Heart left ventricle (tissue), 16 donors: ENCODE data around the gene CKB. TPM values are rescaled to one million over a fixed set of nuclear protein-coding genes. Genes with fewer than 3 reads are reported as not detected.

Source experiments
- ATAC-seq, 4 donors: fragments of 200-7000 bp; cut with Tn5 transposase; one replicate each; pipeline ENCODE4 v1.9.1; 2020 to 2022; ENCODE audit warnings: moderate library complexity in 4 of 4, mild to moderate bottlenecking in 3 of 4, moderate number of reproducible peaks in 1 of 4
- DNase-seq, 5 donors: peaks; one replicate each; pipeline ENCODE4 v3.0.0-alpha.2; 2020
- H3K27ac ChIP-seq, 12 donors: fragments of 200-600 bp; sonication (generic) in 4 of 12; one replicate each; pipeline versions ENCODE4 v1.5.0 to v1.8.0; 2016 to 2022; ENCODE audit warnings: mild to moderate bottlenecking in 2 of 12
- H3K27me3 ChIP-seq, 9 donors: fragments of 200-600 bp; sonication (generic) in 2 of 9; one replicate each; pipeline versions ENCODE4 v1.5.1 to v1.8.0; 2016 to 2022; ENCODE audit warnings: mild to moderate bottlenecking in 3 of 9
- H3K36me3 ChIP-seq, 9 donors: fragments of 200-600 bp; sonication (generic) in 2 of 9; one replicate each; pipeline versions ENCODE4 v1.5.0 to v1.8.0; 2018 to 2022; ENCODE audit warnings: mild to moderate bottlenecking in 2 of 9
- H3K4me1 ChIP-seq, 12 donors: fragments of 200-600 bp; sonication (generic) in 4 of 12; one replicate each; pipeline versions ENCODE4 v1.5.0 to v1.8.0; 2016 to 2022; ENCODE audit warnings: mild to moderate bottlenecking in 3 of 12
- H3K4me3 ChIP-seq, 12 donors: fragments of 200-600 bp; sonication (generic) in 4 of 12; one replicate each; pipeline versions ENCODE4 v1.5.0 to v1.8.0; 2017 to 2022; ENCODE audit warnings: mild to moderate bottlenecking in 9 of 12, moderate library complexity in 4 of 12
- H3K9me3 ChIP-seq, 12 donors: fragments of 200-600 bp; sonication (generic) in 4 of 12; one replicate each; pipeline versions ENCODE4 v1.5.0 to v1.8.0; 2016 to 2022; ENCODE audit warnings: mild to moderate bottlenecking in 1 of 12
- POLR2A ChIP-seq, 2 donors: fragments of 450-650 bp; IDR thresholded peaks; one replicate each; pipeline ENCODE4 v1.6.1; 2017; ENCODE audit warnings: antibody characterized with exemption in 2 of 2, mild to moderate bottlenecking in 2 of 2, moderate library complexity in 2 of 2
- WGBS, 4 donors: extraction: QIAGEN DNeasy Blood & Tissue Kit in 2 of 4; methylation state at CpG; one replicate each; pipeline versions ENCODE4 v1.1.5 to v1.1.7; 2013 to 2018; 5-methylcytosine and 5-hydroxymethylcytosine counted together
- intact Hi-C, 10 donors: fragments of 100-400 bp; cut with DNase I; formaldehyde crosslinking; loops; one replicate each; pipeline versions ENCODE4 v1.11.1 to v1.14.2; 2022
- polyA plus RNA-seq, 2 donors: library from polyadenylated mRNA; stranded (reverse); fragments of 200-250 nt; gene quantifications; one replicate each; pipeline ENCODE4 v1.2.3, GENCODE V29; 2013
- total RNA-seq, 9 donors: library from RNA; depleted of rRNA in 2 of 9; stranded (reverse); fragments of >200 nt in 2 of 9; fragmentation: NEBNext Ultra II Directional in 3 of 9; extraction: Animal tissue kit (Norgen Biotek cat#: 25700) in 3 of 9; gene quantifications; one replicate each; pipeline versions ENCODE4 v1.1.0 to v1.2.4, GENCODE V29; 2016 to 2023
- TF ChIP-seq, protein P1 (sequence below), 12 donors: fragments of 200-600 bp; sonication (generic) in 4 of 12; IDR thresholded peaks; one replicate each; pipeline versions ENCODE4 v1.5.0 to v1.8.0; 2018 to 2022; ENCODE audit warnings: antibody characterized with exemption in 12 of 12, mild to moderate bottlenecking in 5 of 12
- donor health status: ischemic (EF 13 %, LVEDD 7.1; RV severe dilation, severe dysfunction).
- donor health status: healthy with polysubstance abuse.
- donor health status: DM: no; HTN: yes; CAD: no.
- donor health status: DM: no; HTN: no; CAD: no.
- donor health status: ischemic (EF 25% LVEDD 6.9; RV normal size, moderate dysfunction).
- donor health status: ischemic (EF 25% LVEDD 5.7; RV mildly dilated, moderate dysfunction).
- donor health status: healthy.
- donor health status: DM: yes; HTN: yes; CAD: no.
- donor health status: ischemic (EF 35%, LVEDD 5.7; RV mildly dilated, moderate dysfunction).
- donor health status: nonischemic (EF 11% LVEDD 7.7; RV severe dilation, severe dysfunction).
- donor health status: DM: yes; HTN: yes; CAD: no.
- donor health status: PGD.
- donor health status: ischemic (EF 29% LVEDD 5.4; RV normal size, mild dysfunction).
- donor health status: nonischemic (EF 23%, LVEDD 6.1; RV moderate dilation, normal function).

CKB gene
- total and polyA plus RNA-seq, 11 donors = 203 to 1,105 (median 529) TPM

DNA sequence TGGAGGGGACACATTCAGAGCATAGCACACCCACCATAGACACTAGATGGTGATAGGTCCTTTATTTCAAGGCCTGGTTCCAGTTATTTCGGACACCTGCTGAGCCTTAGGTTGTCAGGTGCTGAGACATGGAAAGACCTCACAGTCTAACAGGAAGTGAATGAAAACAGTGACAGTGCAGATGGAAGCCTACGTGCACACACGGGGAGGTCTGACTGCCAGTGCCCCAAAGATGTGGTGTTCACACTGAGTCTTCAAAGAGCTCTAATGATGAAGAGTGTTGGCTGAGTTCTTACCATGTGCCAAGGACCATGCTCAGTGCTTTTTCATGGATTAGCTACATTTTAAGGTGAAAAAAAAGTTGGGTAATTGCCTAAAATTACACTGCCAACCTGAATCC lies 46.6 kb downstream of the CKB start:
- 92 to 96% (median 93%) methylated on average over 3 of the region's 3 CpGs for WGBS, 4 donors
- Histone ChIP-seq H3K27ac (no peak overlapping the region), H3K9me3 (no peaks in the 10 kb centered on the region), H3K36me3 (peaks cover 0 to 100% (median 98%) of the 10 kb centered on the region in 9 donors), H3K4me3 (no peak overlapping the region), H3K27me3 (no peaks in the 10 kb centered on the region), H3K4me1 (peaks cover 0 to 12% (median 0%) of the 10 kb centered on the region in 12 donors)
- no peak for DNase-seq
- intact Hi-C loops = no loop called here
- no peak for TF ChIP-seq POLR2A (IDR thresholded peaks at IDR 0.05)
- TF ChIP-seq, protein P1, sequence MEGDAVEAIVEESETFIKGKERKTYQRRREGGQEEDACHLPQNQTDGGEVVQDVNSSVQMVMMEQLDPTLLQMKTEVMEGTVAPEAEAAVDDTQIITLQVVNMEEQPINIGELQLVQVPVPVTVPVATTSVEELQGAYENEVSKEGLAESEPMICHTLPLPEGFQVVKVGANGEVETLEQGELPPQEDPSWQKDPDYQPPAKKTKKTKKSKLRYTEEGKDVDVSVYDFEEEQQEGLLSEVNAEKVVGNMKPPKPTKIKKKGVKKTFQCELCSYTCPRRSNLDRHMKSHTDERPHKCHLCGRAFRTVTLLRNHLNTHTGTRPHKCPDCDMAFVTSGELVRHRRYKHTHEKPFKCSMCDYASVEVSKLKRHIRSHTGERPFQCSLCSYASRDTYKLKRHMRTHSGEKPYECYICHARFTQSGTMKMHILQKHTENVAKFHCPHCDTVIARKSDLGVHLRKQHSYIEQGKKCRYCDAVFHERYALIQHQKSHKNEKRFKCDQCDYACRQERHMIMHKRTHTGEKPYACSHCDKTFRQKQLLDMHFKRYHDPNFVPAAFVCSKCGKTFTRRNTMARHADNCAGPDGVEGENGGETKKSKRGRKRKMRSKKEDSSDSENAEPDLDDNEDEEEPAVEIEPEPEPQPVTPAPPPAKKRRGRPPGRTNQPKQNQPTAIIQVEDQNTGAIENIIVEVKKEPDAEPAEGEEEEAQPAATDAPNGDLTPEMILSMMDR (IDR thresholded peaks at IDR 0.05) = no peak
- no peak for ATAC-seq

DNA sequence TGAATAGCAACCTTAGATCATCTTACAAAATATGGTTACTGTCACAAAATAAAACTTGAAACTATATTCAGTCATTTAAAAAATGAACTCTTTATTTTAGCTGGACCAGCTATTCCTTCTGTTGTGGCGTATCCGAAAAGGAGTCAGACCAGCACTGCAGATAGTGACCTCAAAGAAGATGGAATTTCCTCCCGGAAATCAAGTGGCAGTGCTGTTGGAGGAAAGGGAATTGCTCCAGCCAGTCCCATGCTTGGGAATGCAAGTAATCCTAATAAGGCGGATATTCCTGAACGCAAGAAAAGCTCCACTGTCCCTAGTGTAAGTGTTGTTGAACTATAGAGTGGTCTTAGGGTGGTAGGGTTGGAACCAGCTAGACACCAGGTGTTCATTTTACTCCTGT lies 47.7 kb downstream of the CKB start:
- DNase-seq (no peak), ATAC-seq (no peak)
- H3K36me3 ChIP-seq = peaks cover 0 to 100% (median 98%) of the 10 kb centered on the region in 9 donors
- H3K4me1 ChIP-seq = peaks cover 0 to under 1% (median 0%) of the 10 kb centered on the region in 12 donors
- H3K4me3 ChIP-seq = no peak overlapping the region
- 90 to 96% (median 91%) methylated on average over 5 of the region's 5 CpGs for WGBS, 4 donors
- H3K27me3 ChIP-seq = no peaks in the 10 kb centered on the region
- intact Hi-C loops = no loop called here
- H3K27ac ChIP-seq = no peak overlapping the region
- no peaks in the 10 kb centered on the region for H3K9me3 ChIP-seq
- TF ChIP-seq, protein P1 (IDR thresholded peaks at IDR 0.05) = no peak
- no peak for TF ChIP-seq POLR2A (IDR thresholded peaks at IDR 0.05)

DNA sequence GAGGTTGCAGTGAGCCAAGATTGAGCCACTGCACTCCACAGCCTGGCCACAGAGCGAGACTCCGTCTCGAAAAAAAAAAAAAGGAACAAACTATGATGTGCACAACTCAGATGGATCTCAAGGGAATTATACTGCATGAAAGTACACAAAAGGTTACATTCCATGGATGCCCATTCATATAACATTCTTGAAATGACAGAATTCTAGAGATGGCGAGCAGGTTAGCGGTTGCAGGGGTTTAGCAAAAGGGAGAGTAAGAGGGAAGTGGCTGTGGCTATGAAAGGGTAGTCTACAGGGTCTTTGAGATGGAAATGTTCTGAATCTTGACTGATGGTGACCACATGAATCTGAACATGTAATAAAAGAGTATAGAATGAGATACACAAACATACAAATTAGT lies 49.7 kb downstream of the CKB start:
- WGBS, 4 donors = 88 to 94% (median 92%) methylated on average over 5 of the region's 5 CpGs
- ATAC-seq (no peak), DNase-seq (no peak)
- Histone ChIP-seq H3K9me3 (no peaks in the 10 kb centered on the region), H3K27ac (no peak overlapping the region), H3K36me3 (peaks cover 0 to 100% (median 98%) of the 10 kb centered on the region in 9 donors), H3K27me3 (no peaks in the 10 kb centered on the region), H3K4me3 (no peak overlapping the region), H3K4me1 (no peaks in the 10 kb centered on the region)
- no peak for TF ChIP-seq POLR2A (IDR thresholded peaks at IDR 0.05)
- TF ChIP-seq, protein P1 (IDR thresholded peaks at IDR 0.05) = no peak
- intact Hi-C loops = no loop called here

Other genes with a start within 250 kb of the CKB start
- 100 to 1,000 TPM; 200 to 304 (median 255) TPM for gene EIF5, start 188.6 kb downstream of the CKB start, total RNA-seq
- gene EIF5, start 188.6 kb downstream of the CKB start, polyA plus RNA-seq = 100 to 1,000 TPM in 1 of 2 donors, 10 to 100 TPM in 1; 38.1 to 300 TPM
- 100 to 1,000 TPM in 5 of 9 donors, 10 to 100 TPM in 4; 54.0 to 156 (median 111) TPM for gene MARK3, start 137.4 kb downstream of the CKB start, total RNA-seq
- 100 to 1,000 TPM in 1 of 2 donors, 10 to 100 TPM in 1; 76.0 to 119 TPM for gene MARK3, start 137.4 kb downstream of the CKB start, polyA plus RNA-seq
- gene TRMT61A, start 6.4 kb upstream of the CKB start, total RNA-seq = 1 to 10 TPM; 3.2 to 7.1 (median 5.1) TPM
- 10 to 100 TPM in 1 of 2 donors, 1 to 10 TPM in 1; 5.8 to 15.9 TPM for gene TRMT61A, start 6.4 kb upstream of the CKB start, polyA plus RNA-seq
- 10 to 100 TPM; 15.0 to 22.8 (median 17.0) TPM for gene BAG5, start 39.8 kb upstream of the CKB start, total RNA-seq
- gene BAG5, start 39.8 kb upstream of the CKB start, polyA plus RNA-seq = 10 to 100 TPM in 1 of 2 donors, 1 to 10 TPM in 1; 4.8 to 19.1 TPM
- gene COA8, start 40.1 kb upstream of the CKB start, total RNA-seq = 10 to 100 TPM; 30.6 to 66.5 (median 41.9) TPM
- gene COA8, start 40.1 kb upstream of the CKB start, polyA plus RNA-seq = 100 to 1,000 TPM in 1 of 2 donors, 10 to 100 TPM in 1; 47.5 to 109 TPM
- 100 to 1,000 TPM; 127 to 241 (median 150) TPM for gene KLC1, start 106.4 kb upstream of the CKB start, total RNA-seq
- gene KLC1, start 106.4 kb upstream of the CKB start, polyA plus RNA-seq = 100 to 1,000 TPM; 162 to 171 TPM
- gene XRCC3, start 192.6 kb upstream of the CKB start, total RNA-seq = 1 to 10 TPM; 1.9 to 8.7 (median 3.1) TPM
- 1 to 10 TPM; 1.9 to 2.6 TPM for gene XRCC3, start 192.6 kb upstream of the CKB start, polyA plus RNA-seq
- 10 to 100 TPM; 44.1 to 79.4 (median 52.5) TPM for gene ZFYVE21, start 193.0 kb upstream of the CKB start, total RNA-seq
- gene ZFYVE21, start 193.0 kb upstream of the CKB start, polyA plus RNA-seq = 10 to 100 TPM; 48.8 to 86.1 TPM